ENCODE measurements around the gene INPP1.
"Not testable (repeated sequence)": the region's sequence is repeated elsewhere in the genome, so short reads cannot be mapped to it uniquely, and the experiment has no call there.

INPP1 gene

GRCh38 chr2:190333928-190334327, 9.5 kb upstream of the INPP1 start:
- no peak for DNase-seq (ENCODE audit: extremely low read depth in 1 of 2, low read depth in 1 of 2)

DNA sequence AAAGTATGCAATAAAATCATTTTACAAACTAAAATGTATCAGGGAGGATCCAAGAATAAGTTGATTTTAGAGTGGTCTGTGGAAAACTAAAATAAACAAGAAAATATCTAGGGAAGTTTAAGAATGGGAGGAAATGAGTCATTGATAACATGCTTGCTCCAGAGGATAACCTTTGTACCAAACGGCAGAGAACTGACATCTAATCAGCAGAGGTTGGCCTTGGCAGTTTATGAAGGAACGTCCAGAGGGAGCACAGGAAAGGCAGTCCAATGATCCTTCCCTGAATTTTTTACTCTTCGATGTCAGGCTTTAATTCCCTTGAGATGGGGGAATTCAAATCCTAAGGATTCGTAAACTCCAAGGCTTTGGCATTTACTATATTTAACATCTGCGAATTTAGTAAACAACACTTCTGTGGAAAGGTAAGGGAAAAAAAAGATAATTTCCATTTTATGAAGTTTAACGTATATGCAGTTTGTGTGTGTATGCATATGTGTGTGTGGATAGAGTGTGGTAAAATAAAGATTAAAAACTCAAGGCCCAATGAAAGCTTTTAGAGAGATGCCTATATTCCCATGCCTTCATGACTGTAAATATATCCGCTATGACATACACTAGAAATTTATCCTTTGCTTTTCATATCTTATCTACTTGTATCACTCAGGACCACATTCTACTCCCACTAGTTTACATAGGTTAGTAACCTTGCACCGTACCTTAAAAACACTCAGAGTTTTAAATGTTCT, 8.7 kb upstream of the INPP1 start:
- DNase-seq (ENCODE audit: extremely low read depth in 1 of 2, low read depth in 1 of 2) = no peak

DNA sequence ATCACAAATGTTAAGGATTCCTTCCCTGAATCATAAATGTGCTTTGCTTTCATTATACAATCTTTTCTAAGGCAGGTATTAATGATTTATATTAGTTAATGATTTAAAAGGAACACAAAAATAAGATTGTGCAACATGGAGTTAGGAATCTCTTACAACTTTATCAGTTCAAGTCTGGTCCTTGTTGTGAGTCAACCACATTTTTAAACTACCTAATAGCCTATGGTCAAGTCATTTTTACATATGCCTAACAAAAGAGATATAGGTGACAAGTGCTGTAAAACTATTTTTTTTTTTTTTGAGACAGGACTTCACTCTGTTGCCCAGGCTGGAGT, 8.2 kb upstream of the INPP1 start:
- no peak for DNase-seq (ENCODE audit: extremely low read depth in 1 of 2, low read depth in 1 of 2)

GRCh38 chr2:190335584-190335983, 7.8 kb upstream of the INPP1 start:
- DNase-seq (ENCODE audit: extremely low read depth in 1 of 2, low read depth in 1 of 2) = not testable (repeated sequence)

- DNase-seq (ENCODE audit: extremely low read depth in 1 of 2, low read depth in 1 of 2) = no peak
Measured at GRCh38 chr2:190336420-190336819, 7.0 kb upstream of the INPP1 start.

- DNase-seq (ENCODE audit: extremely low read depth in 1 of 2, low read depth in 1 of 2) = no peak
Measured at GRCh38 chr2:190338453-190338852, 4.9 kb upstream of the INPP1 start.

DNA sequence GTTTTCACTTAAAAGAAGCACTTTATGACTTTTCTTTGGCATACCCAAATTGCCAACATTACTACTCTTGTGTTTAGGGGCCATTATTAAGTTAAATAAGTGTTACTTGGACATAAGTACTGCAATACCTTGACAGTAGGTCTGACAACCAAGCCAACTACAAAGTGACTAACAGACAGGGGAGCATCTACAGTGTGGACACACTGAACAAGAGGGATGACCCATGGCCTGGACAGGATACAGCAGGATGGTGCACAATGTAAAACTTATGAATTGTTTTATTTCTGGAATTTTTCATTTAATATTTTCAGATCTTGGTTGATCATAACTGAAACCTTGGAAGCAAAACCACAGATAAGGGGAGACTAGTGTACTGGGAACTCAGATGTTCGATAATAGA, 4.0 kb upstream of the INPP1 start:
- DNase-seq (ENCODE audit: extremely low read depth in 1 of 2, low read depth in 1 of 2) = no peak

DNA sequence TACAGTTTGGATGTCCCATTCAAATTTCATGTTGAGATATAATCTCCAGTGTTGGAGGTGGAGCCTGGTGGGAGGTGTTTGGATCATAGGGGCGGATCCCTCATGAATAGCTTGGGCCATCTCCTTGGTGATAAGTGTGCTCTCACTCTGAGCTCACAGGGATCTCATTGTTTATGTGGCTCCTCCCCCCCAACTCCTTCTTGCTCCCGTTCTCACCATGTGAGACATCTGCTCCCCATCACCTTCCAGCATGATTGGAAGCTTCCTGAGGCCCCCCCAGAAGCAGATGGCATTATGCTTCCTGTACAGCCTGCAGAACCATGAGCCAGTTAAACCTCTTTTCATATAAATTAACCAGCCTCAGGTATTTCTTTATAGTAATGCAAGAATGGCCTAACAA, 3.0 kb upstream of the INPP1 start:
- no peak for DNase-seq (ENCODE audit: extremely low read depth in 1 of 2, low read depth in 1 of 2)

DNA sequence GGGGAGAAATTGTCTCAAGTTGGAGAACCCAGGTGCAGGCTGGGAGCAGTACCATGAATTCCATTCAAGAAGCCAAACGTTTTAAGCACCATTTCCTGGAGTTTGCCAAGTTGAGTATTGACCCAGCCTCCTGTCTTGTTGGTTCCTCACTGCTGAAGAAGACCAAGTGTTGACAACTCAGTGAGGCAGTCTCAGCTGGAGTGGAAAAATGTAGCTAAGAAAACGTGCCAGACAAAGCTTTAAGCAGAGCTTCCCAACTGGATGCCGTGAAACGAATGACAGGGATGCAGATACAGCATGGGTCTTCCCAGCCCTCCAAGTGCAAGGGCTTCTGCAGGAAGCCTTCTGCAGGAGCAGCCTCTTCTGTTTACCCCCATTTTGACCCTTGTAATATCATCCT, 778 bp upstream of the INPP1 start:
- DNase-seq (ENCODE audit: extremely low read depth in 1 of 2, low read depth in 1 of 2) = no peak

GRCh38 chr2:190343089-190343535, 277 bp upstream of the INPP1 start:
- DNase-seq (ENCODE audit: extremely low read depth in 1 of 2, low read depth in 1 of 2) = no peak

DNA sequence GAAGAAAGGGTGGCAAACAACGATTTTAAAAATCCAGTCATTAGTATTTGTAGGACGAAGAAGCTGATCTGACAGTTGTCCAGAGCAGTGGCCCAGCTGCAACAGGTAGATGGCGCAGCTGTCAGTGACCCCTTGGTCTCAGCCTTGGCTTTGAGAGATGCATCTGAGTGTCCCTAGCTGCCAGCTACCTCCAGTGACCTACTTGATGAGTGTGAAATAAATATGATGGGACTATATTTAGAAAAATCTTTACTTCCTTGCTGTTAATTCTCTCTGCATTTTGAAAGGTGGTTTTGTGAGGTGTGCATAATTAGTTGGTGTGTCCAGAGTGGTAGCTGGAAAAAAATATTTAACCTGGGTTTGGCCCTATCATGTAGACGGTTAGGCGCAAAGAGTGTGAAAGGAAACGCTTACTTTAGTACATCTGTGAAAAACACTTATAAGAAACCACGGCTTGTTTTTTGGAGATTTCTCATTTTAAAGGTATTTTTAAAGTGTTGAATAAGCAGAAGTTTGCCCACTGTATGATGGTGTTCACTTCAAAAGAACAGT, 963 bp downstream of the INPP1 start:
- DNase-seq (ENCODE audit: extremely low read depth in 1 of 2, low read depth in 1 of 2) = no peak

- DNase-seq (ENCODE audit: extremely low read depth in 1 of 2, low read depth in 1 of 2) = no peak
Measured at GRCh38 chr2:190350371-190350770, 7.0 kb downstream of the INPP1 start.

GRCh38 chr2:190351955-190352354, 8.6 kb downstream of the INPP1 start:
- no peak for DNase-seq (ENCODE audit: extremely low read depth in 1 of 2, low read depth in 1 of 2)

GRCh38 chr2:190352668-190353536, 9.5 kb downstream of the INPP1 start:
- no peak for DNase-seq (ENCODE audit: extremely low read depth in 1 of 2, low read depth in 1 of 2)

- DNase-seq (ENCODE audit: extremely low read depth in 1 of 2, low read depth in 1 of 2) = no peak
Measured at GRCh38 chr2:190353537-190353899, 10.1 kb downstream of the INPP1 start.

GRCh38 chr2:190354003-190354690, 10.8 kb downstream of the INPP1 start:
- DNase-seq (ENCODE audit: extremely low read depth in 1 of 2, low read depth in 1 of 2) = no peak

DNA sequence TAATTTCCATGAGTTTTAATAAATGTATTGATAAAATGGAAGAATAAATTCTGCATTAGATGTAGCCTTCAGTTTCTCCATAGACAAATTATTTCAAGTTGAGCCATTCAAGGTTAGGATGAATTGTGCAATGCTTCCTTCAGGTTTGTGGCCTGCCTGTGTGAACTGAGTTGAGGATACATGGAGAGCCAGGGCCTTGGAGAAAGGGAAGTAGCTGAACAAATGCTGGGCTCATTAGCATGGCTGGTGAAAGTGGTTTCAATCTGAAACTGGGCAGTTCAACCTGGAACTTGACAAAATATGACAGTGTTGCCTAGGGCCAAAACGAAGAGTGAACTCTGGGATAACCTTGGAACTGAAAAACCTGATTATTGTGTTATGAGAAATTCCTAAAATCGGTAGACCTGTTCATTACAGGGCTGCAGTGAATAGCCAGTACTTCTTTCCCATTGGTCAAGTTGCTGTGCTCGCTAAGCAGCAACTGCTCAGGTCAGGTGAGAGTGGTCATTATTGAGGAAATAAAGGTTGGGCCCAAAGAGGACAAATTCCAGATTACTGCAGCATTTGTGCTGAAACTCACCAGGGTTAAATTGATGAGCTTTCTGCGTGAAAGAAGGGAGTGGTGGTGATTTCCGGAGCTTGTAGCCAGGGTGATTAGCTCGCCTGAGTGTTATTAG, 12.7 kb downstream of the INPP1 start:
- DNase-seq (ENCODE audit: extremely low read depth in 1 of 2, low read depth in 1 of 2) = no peak

- DNase-seq (ENCODE audit: extremely low read depth in 1 of 2, low read depth in 1 of 2) = no peak
Measured at GRCh38 chr2:190357600-190357999, 14.2 kb downstream of the INPP1 start.

GRCh38 chr2:190358655-190359448, 15.5 kb downstream of the INPP1 start:
- DNase-seq (ENCODE audit: extremely low read depth in 1 of 2, low read depth in 1 of 2) = not testable (repeated sequence)

DNA sequence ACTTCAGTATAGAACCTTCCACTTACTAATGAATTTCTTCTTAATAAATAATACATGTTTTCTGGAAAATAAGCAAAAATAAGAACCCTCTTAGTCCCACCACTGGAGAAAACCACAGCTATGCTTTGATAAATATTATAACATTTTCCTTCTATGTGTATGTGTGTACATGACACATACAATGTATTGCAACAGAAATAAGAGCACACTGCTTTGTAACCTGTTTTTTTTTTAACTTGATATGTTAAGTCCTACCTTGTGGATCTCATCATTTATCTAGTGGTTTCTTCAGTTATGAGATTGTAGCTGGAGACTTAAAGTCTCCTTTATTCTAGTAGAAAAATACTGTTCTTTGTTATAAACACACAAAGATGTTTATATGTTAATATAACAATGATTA, 17.2 kb downstream of the INPP1 start:
- DNase-seq (ENCODE audit: extremely low read depth in 1 of 2, low read depth in 1 of 2) = no peak
